ENCODE data around the gene LAMP1.
"Not testable (repeated sequence)": the region's sequence is repeated elsewhere in the genome, so short reads cannot be mapped to it uniquely, and the experiment has no call there.

LAMP1 gene

GRCh38 chr13:113338451-113338850 lies 41.4 kb downstream of the LAMP1 start:
- no peaks in the 10 kb centered on the region for H3K36me3 ChIP-seq (ENCODE audit: insufficient read depth, low read length)

GRCh38 chr13:113342820-113343691 lies 46.0 kb downstream of the LAMP1 start:
- no peak for DNase-seq (ENCODE audit: low read depth, low spot score)
- H3K9ac ChIP-seq (ENCODE audit: insufficient read length): no peak overlapping the region
- H3K4me3 ChIP-seq: no peak overlapping the region
- H3K36me3 ChIP-seq (ENCODE audit: insufficient read depth, low read length): no peaks in the 10 kb centered on the region
- H3K9me3 ChIP-seq (ENCODE audit: low read depth, low read length): no peaks in the 10 kb centered on the region
- TF ChIP-seq EZH2 (IDR thresholded peaks at IDR 0.05) (no peak), POLR2AphosphoS5 (IDR thresholded peaks at IDR 0.05; ENCODE audit: borderline replicate concordance, low read depth, low read length) (no peak), FOXP2 (optimal IDR thresholded peaks at IDR 0.05; ENCODE audit: control extremely low read depth, extremely low read length, insufficient read depth) (no peak)
- H3K27ac ChIP-seq: no peak overlapping the region

More at GRCh38 chr13:113338451-113338850, 41.4 kb downstream of the LAMP1 start:
- Histone ChIP-seq H3K9ac (ENCODE audit: insufficient read length) (no peak overlapping the region), H3K4me3 (no peak overlapping the region), H3K27ac (no peak overlapping the region), H3K9me3 (ENCODE audit: low read depth, low read length) (no peaks in the 10 kb centered on the region)
- no peak for TF ChIP-seq EZH2 (IDR thresholded peaks at IDR 0.05)
- no peak for TF ChIP-seq FOXP2 (optimal IDR thresholded peaks at IDR 0.05; ENCODE audit: control extremely low read depth, extremely low read length, insufficient read depth)
- TF ChIP-seq POLR2AphosphoS5 (IDR thresholded peaks at IDR 0.05; ENCODE audit: borderline replicate concordance, low read depth, low read length): no peak
- no peak for DNase-seq (ENCODE audit: low read depth, low spot score)

GRCh38 chr13:113343692-113343968 lies 46.6 kb downstream of the LAMP1 start:
- no peak overlapping the region for H3K4me3 ChIP-seq
- H3K27ac ChIP-seq: no peak overlapping the region
- no peaks in the 10 kb centered on the region for H3K36me3 ChIP-seq (ENCODE audit: insufficient read depth, low read length)
- TF ChIP-seq FOXP2 (optimal IDR thresholded peaks at IDR 0.05; ENCODE audit: control extremely low read depth, extremely low read length, insufficient read depth): no peak
- TF ChIP-seq EZH2 (IDR thresholded peaks at IDR 0.05): no peak
- no peak for TF ChIP-seq POLR2AphosphoS5 (IDR thresholded peaks at IDR 0.05; ENCODE audit: borderline replicate concordance, low read depth, low read length)
- no peaks in the 10 kb centered on the region for H3K9me3 ChIP-seq (ENCODE audit: low read depth, low read length)
- H3K9ac ChIP-seq (ENCODE audit: insufficient read length): no peak overlapping the region
- DNase-seq (ENCODE audit: low read depth, low spot score): no peak

- no peak for DNase-seq (ENCODE audit: low read depth, low spot score)
- TF ChIP-seq POLR2AphosphoS5 (IDR thresholded peaks at IDR 0.05; ENCODE audit: borderline replicate concordance, low read depth, low read length) (no peak), FOXP2 (optimal IDR thresholded peaks at IDR 0.05; ENCODE audit: control extremely low read depth, extremely low read length, insufficient read depth) (no peak), EZH2 (IDR thresholded peaks at IDR 0.05) (no peak)
- Histone ChIP-seq H3K9me3 (ENCODE audit: low read depth, low read length) (no peaks in the 10 kb centered on the region), H3K27ac (no peak overlapping the region), H3K36me3 (ENCODE audit: insufficient read depth, low read length) (no peaks in the 10 kb centered on the region), H3K9ac (ENCODE audit: insufficient read length) (no peak overlapping the region), H3K4me3 (no peak overlapping the region)
Measured at GRCh38 chr13:113345486-113345885, 48.4 kb downstream of the LAMP1 start.

GRCh38 chr13:113347736-113348225 lies 50.7 kb downstream of the LAMP1 start:
- not testable (repeated sequence) for H3K36me3 ChIP-seq (ENCODE audit: insufficient read depth, low read length); DNase-seq (ENCODE audit: low read depth, low spot score); H3K27ac ChIP-seq; H3K9me3 ChIP-seq (ENCODE audit: low read depth, low read length); H3K9ac ChIP-seq (ENCODE audit: insufficient read length); H3K4me3 ChIP-seq

- DNase-seq (ENCODE audit: low read depth, low spot score): no peak
- Histone ChIP-seq H3K9me3 (ENCODE audit: low read depth, low read length) (no peaks in the 10 kb centered on the region), H3K36me3 (ENCODE audit: insufficient read depth, low read length) (no peaks in the 10 kb centered on the region), H3K9ac (ENCODE audit: insufficient read length) (no peak overlapping the region), H3K4me3 (no peak overlapping the region), H3K27ac (no peak overlapping the region)
- TF ChIP-seq EZH2 (IDR thresholded peaks at IDR 0.05): no peak
- no peak for TF ChIP-seq POLR2AphosphoS5 (IDR thresholded peaks at IDR 0.05; ENCODE audit: borderline replicate concordance, low read depth, low read length)
- TF ChIP-seq FOXP2 (optimal IDR thresholded peaks at IDR 0.05; ENCODE audit: control extremely low read depth, extremely low read length, insufficient read depth): no peak
Measured at GRCh38 chr13:113348591-113348990, 51.6 kb downstream of the LAMP1 start.

- H3K9ac ChIP-seq (ENCODE audit: insufficient read length): no peak overlapping the region
- TF ChIP-seq POLR2AphosphoS5 (IDR thresholded peaks at IDR 0.05; ENCODE audit: borderline replicate concordance, low read depth, low read length): no peak
- TF ChIP-seq FOXP2 (optimal IDR thresholded peaks at IDR 0.05; ENCODE audit: control extremely low read depth, extremely low read length, insufficient read depth): no peak
- TF ChIP-seq EZH2 (IDR thresholded peaks at IDR 0.05): no peak
- no peak overlapping the region for H3K27ac ChIP-seq
- H3K9me3 ChIP-seq (ENCODE audit: low read depth, low read length): no peaks in the 10 kb centered on the region
- H3K4me3 ChIP-seq: no peak overlapping the region
- no peak for DNase-seq (ENCODE audit: low read depth, low spot score)
- H3K36me3 ChIP-seq (ENCODE audit: insufficient read depth, low read length): no peaks in the 10 kb centered on the region
Measured at GRCh38 chr13:113349050-113349449, 52.0 kb downstream of the LAMP1 start.

- Histone ChIP-seq H3K9ac (ENCODE audit: insufficient read length) (no peak overlapping the region), H3K27ac (no peak overlapping the region), H3K36me3 (ENCODE audit: insufficient read depth, low read length) (no peaks in the 10 kb centered on the region), H3K9me3 (ENCODE audit: low read depth, low read length) (no peaks in the 10 kb centered on the region), H3K4me3 (no peak overlapping the region)
- no peak for TF ChIP-seq EZH2 (IDR thresholded peaks at IDR 0.05)
- no peak for TF ChIP-seq FOXP2 (optimal IDR thresholded peaks at IDR 0.05; ENCODE audit: control extremely low read depth, extremely low read length, insufficient read depth)
- TF ChIP-seq POLR2AphosphoS5 (IDR thresholded peaks at IDR 0.05; ENCODE audit: borderline replicate concordance, low read depth, low read length): no peak
- DNase-seq (ENCODE audit: low read depth, low spot score): no peak
Measured at GRCh38 chr13:113349491-113349890, 52.5 kb downstream of the LAMP1 start.

Data from SK-N-MC (cell line).